ENCODE results near the gene FHIT.

The FHIT gene

GRCh38 chr3:60754617-60755016 lies 496.6 kb downstream of the FHIT start:
- H3K4me1 ChIP-seq, result no peaks in the 10 kb centered on the region
- no peak overlapping the region for H3K4me3 ChIP-seq
- no peak for TF ChIP-seq CTCF (IDR thresholded peaks at IDR 0.05)
- no peaks in the 10 kb centered on the region for H3K36me3 ChIP-seq
- no peaks in the 10 kb centered on the region for H3K9me3 ChIP-seq
- no peak for DNase-seq
- intact Hi-C loops (cut with DNase I; ENCODE audit: low total_unique reads), result no loop called here
- H3K27ac ChIP-seq, result no peak overlapping the region
- H3K27me3 ChIP-seq, result no peaks in the 10 kb centered on the region

GRCh38 chr3:60752809-60753208 lies 498.4 kb downstream of the FHIT start:
- no peak for TF ChIP-seq CTCF (IDR thresholded peaks at IDR 0.05)
- DNase-seq, result no peak
- Histone ChIP-seq H3K9me3 (no peaks in the 10 kb centered on the region), H3K4me3 (no peak overlapping the region), H3K27ac (no peak overlapping the region), H3K4me1 (no peaks in the 10 kb centered on the region), H3K36me3 (no peaks in the 10 kb centered on the region), H3K27me3 (no peaks in the 10 kb centered on the region)
- intact Hi-C loops (cut with DNase I; ENCODE audit: low total_unique reads), result no loop called here

- H3K9me3 ChIP-seq, result no peaks in the 10 kb centered on the region
- intact Hi-C loops (cut with DNase I; ENCODE audit: low total_unique reads), result no loop called here
- DNase-seq, result no peak
- H3K27ac ChIP-seq, result no peak overlapping the region
- H3K4me3 ChIP-seq, result no peak overlapping the region
- no peaks in the 10 kb centered on the region for H3K27me3 ChIP-seq
- H3K4me1 ChIP-seq, result peaks cover 0 to 17% (median 9%) of the 10 kb centered on the region in 4 donors
- no peak for TF ChIP-seq CTCF (IDR thresholded peaks at IDR 0.05)
- H3K36me3 ChIP-seq, result no peaks in the 10 kb centered on the region
Measured at GRCh38 chr3:60746695-60747416, 504.4 kb downstream of the FHIT start.

GRCh38 chr3:60746043-60746638 lies 505.1 kb downstream of the FHIT start:
- H3K4me3 ChIP-seq, result no peak overlapping the region
- no peak for DNase-seq
- no peaks in the 10 kb centered on the region for H3K36me3 ChIP-seq
- no peaks in the 10 kb centered on the region for H3K9me3 ChIP-seq
- peaks cover 0 to 17% (median 9%) of the 10 kb centered on the region in 4 donors for H3K4me1 ChIP-seq
- intact Hi-C loops (cut with DNase I; ENCODE audit: low total_unique reads), result no loop called here
- H3K27me3 ChIP-seq, result no peaks in the 10 kb centered on the region
- TF ChIP-seq CTCF (IDR thresholded peaks at IDR 0.05), result no peak
- no peak overlapping the region for H3K27ac ChIP-seq

- H3K27me3 ChIP-seq, result no peaks in the 10 kb centered on the region
- H3K4me3 ChIP-seq, result no peak overlapping the region
- no peak for TF ChIP-seq CTCF (IDR thresholded peaks at IDR 0.05)
- no peaks in the 10 kb centered on the region for H3K9me3 ChIP-seq
- H3K4me1 ChIP-seq, result peaks cover 0 to 17% (median 9%) of the 10 kb centered on the region in 4 donors
- intact Hi-C loops (cut with DNase I; ENCODE audit: low total_unique reads), result no loop called here
- H3K36me3 ChIP-seq, result no peaks in the 10 kb centered on the region
- DNase-seq, result no peak
- no peak overlapping the region for H3K27ac ChIP-seq
Measured at GRCh38 chr3:60743631-60744164, 507.6 kb downstream of the FHIT start.

All from tibial artery (tissue), 4 donors.